Tibial nerve (tissue), 4 donors: Measurements from ENCODE around the gene PPFIBP2.

Source experiments
- EP300 ChIP-seq, 2 donors: sonication (generic); formaldehyde crosslinking; IDR thresholded peaks; one replicate each; pipeline ENCODE4 v1.6.1; 2017; ENCODE audit warnings: antibody characterized with exemption in 2 of 2, mild to moderate bottlenecking in 1 of 2
- POLR2A ChIP-seq, 2 donors: fragments of 450-650 bp; IDR thresholded peaks; one replicate each; pipeline ENCODE4 v1.6.1; 2017; ENCODE audit warnings: antibody characterized with exemption in 2 of 2, mild to moderate bottlenecking in 2 of 2, moderate library complexity in 2 of 2
- TF ChIP-seq, protein P1 (sequence below), 5 experiments: fragments of 200-600 bp in 3 of 5; fragments of 450-650 bp in 2 of 5; sonication (generic) in 3 of 5; IDR thresholded peaks; one replicate each; pipeline ENCODE4 v1.5.1; 2016 to 2019; ENCODE audit warnings: antibody characterized with exemption in 5 of 5, mild to moderate bottlenecking in 3 of 5, moderate library complexity in 2 of 5

GRCh38 chr11:7544021-7544420, 30.2 kb downstream of the PPFIBP2 start:
- TF ChIP-seq, protein P1, sequence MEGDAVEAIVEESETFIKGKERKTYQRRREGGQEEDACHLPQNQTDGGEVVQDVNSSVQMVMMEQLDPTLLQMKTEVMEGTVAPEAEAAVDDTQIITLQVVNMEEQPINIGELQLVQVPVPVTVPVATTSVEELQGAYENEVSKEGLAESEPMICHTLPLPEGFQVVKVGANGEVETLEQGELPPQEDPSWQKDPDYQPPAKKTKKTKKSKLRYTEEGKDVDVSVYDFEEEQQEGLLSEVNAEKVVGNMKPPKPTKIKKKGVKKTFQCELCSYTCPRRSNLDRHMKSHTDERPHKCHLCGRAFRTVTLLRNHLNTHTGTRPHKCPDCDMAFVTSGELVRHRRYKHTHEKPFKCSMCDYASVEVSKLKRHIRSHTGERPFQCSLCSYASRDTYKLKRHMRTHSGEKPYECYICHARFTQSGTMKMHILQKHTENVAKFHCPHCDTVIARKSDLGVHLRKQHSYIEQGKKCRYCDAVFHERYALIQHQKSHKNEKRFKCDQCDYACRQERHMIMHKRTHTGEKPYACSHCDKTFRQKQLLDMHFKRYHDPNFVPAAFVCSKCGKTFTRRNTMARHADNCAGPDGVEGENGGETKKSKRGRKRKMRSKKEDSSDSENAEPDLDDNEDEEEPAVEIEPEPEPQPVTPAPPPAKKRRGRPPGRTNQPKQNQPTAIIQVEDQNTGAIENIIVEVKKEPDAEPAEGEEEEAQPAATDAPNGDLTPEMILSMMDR (IDR thresholded peaks at IDR 0.05) = no peak
- TF ChIP-seq EP300 (IDR thresholded peaks at IDR 0.05) (no peak), POLR2A (IDR thresholded peaks at IDR 0.05) (no peak)
